Right lobe of liver (tissue), 4 donors: ENCODE measurements around the gene PPP4R3A.

ENCODE experiments used
- CTCF ChIP-seq, 4 donors: fragments of 200-600 bp in 3 of 4; fragments of 450-650 bp in 1 of 4; IDR thresholded peaks; one replicate each; pipeline versions ENCODE4 v1.5.1 to v1.8.0; 2016 to 2022; ENCODE audit warnings: antibody characterized with exemption in 4 of 4, mild to moderate bottlenecking in 2 of 4
- POLR2A ChIP-seq: fragments of 450-650 bp; IDR thresholded peaks from one replicate; pipeline ENCODE4 v1.6.1; 2017; ENCODE audit warnings: antibody characterized with exemption, mild to moderate bottlenecking
- donor health status: DM: no; HTN: no; CAD: no.
- donor health status: DM: no; HTN: no; CAD: no.
- donor health status: DM: no; HTN: yes; CAD: no.

GRCh38 chr14:91533623-91534022 is 23.5 kb upstream of the PPP4R3A start:
- TF ChIP-seq CTCF (IDR thresholded peaks at IDR 0.05): no peak
- TF ChIP-seq POLR2A: no peak
